NCI-H2107 treated with DMSO at 0.1 percent for 48 hours (cell line): ENCODE results near the gene HIVEP3.

Experiments
- DNase-seq: peaks from one replicate; lab custom pipeline; 2025; ENCODE audit not compliant: unreplicated experiment; lab: John Stamatoyannopoulos, UW

Gene HIVEP3

GRCh38 chr1:41598325-41598724, 320.4 kb downstream of the HIVEP3 start:
- no peak for DNase-seq

- DNase-seq: no peak
Observed at GRCh38 chr1:41592451-41593125, 326.1 kb downstream of the HIVEP3 start.

- no peak for DNase-seq
Observed at GRCh38 chr1:41591891-41592290, 326.8 kb downstream of the HIVEP3 start.

- no peak for DNase-seq
Observed at GRCh38 chr1:41590331-41590730, 328.4 kb downstream of the HIVEP3 start.

- no peak for DNase-seq
Observed at GRCh38 chr1:41589395-41589794, 329.3 kb downstream of the HIVEP3 start.

- DNase-seq: no peak
Observed at GRCh38 chr1:41588334-41588875, 330.3 kb downstream of the HIVEP3 start.

- DNase-seq: no peak
Observed at GRCh38 chr1:41587791-41588190, 330.9 kb downstream of the HIVEP3 start.

GRCh38 chr1:41586230-41586629, 332.5 kb downstream of the HIVEP3 start:
- no peak for DNase-seq

GRCh38 chr1:41583658-41584547, 334.8 kb downstream of the HIVEP3 start:
- no peak for DNase-seq

GRCh38 chr1:41582851-41583657, 335.7 kb downstream of the HIVEP3 start:
- no peak for DNase-seq

GRCh38 chr1:41582351-41582750, 336.4 kb downstream of the HIVEP3 start:
- no peak for DNase-seq

GRCh38 chr1:41582004-41582325, 336.8 kb downstream of the HIVEP3 start:
- no peak for DNase-seq

- DNase-seq: no peak
Observed at GRCh38 chr1:41581216-41582003, 337.3 kb downstream of the HIVEP3 start.

- no peak for DNase-seq
Observed at GRCh38 chr1:41580520-41581172, 338.1 kb downstream of the HIVEP3 start.

GRCh38 chr1:41580021-41580420, 338.7 kb downstream of the HIVEP3 start:
- no peak for DNase-seq

GRCh38 chr1:41578712-41579335, 339.9 kb downstream of the HIVEP3 start:
- DNase-seq: no peak

GRCh38 chr1:41576620-41577019, 342.1 kb downstream of the HIVEP3 start:
- no peak for DNase-seq

- no peak for DNase-seq
Observed at GRCh38 chr1:41576206-41576605, 342.5 kb downstream of the HIVEP3 start.

GRCh38 chr1:41574842-41575241, 343.9 kb downstream of the HIVEP3 start:
- DNase-seq: no peak
